ENCODE results near the gene PARVG. TPM values are rescaled to one million over a fixed set of nuclear protein-coding genes. Genes with fewer than 3 reads are reported as not detected.

The PARVG gene
- total and polyA plus RNA-seq, 12 donors, result 0.90 to 16.2 (median 2.1) TPM

DNA sequence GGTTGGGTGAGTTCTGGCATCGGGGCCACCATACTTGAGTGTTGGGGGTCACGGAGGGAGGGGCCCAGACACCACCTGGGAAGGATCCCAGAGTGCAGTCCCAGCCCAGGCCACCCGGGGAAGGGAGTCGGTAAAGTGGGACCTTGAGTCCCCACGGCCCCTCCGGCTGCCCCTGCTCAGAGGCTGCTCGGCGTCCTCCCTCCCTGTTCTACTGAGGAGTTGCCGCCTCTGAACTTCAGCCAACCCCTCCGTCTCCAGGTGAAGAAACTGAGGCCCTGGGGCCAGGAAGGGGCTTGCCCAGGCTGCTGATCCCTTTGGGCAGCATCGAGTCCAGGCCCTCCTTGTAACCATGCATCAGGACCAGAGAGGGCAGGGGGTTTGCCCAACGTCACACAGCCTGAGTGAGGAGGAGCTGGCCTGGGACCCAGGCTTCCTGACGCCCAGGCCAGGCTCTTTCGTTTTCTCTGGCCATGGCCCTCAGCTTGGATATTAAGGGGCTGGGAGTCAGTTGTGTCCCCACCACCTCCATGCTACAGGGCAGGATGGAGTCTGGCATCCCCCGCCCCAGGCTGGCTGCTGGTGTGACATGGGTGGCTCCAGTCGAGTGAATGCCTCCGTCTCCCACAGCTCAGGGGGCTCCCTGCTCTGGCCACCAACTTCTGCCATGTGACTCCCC lies 1.3 kb downstream of the PARVG start:
- peak overlapping the region in 8 of 10 donors; percentile 0 to 96 (median 44) for H3K27ac ChIP-seq
- intact Hi-C loops (cut with DNase I), result loop anchor here in 1 of 10 donors (1.0 kb wide), 1 partner anchor 111 kb away; no protein-coding TSS in a partner anchor
- peaks cover 0 to 64% (median 24%) of the 10 kb centered on the region in 7 donors for H3K27me3 ChIP-seq
- H3K4me3 ChIP-seq, result peak overlapping the region in 8 of 10 donors; percentile 2 to 69 (median 31)
- ATAC-seq (peak in 5 of 8 donors; percentile 6 to 54 (median 28)), DNase-seq (no peak)
- 70 to 78% methylated on average over 17 of the region's 17 CpGs for WGBS, 2 donors
- H3K36me3 ChIP-seq, result peaks cover 0 to 27% (median 0%) of the 10 kb centered on the region in 9 donors
- TF ChIP-seq CTCF (IDR thresholded peaks at IDR 0.05), result no peak
- no peaks in the 10 kb centered on the region for H3K9me3 ChIP-seq
- H3K4me1 ChIP-seq, result peaks cover 0 to 12% (median 0%) of the 10 kb centered on the region in 9 donors

- Histone ChIP-seq H3K9me3 (no peaks in the 10 kb centered on the region), H3K27me3 (peaks cover 0 to 64% (median 24%) of the 10 kb centered on the region in 7 donors), H3K27ac (peak overlapping the region in 5 of 10 donors; percentile 37 to 96 (median 61)), H3K4me3 (peak overlapping the region in 5 of 10 donors; percentile 27 to 69 (median 41)), H3K36me3 (peaks cover 0 to 27% (median 0%) of the 10 kb centered on the region in 9 donors), H3K4me1 (peaks cover 0 to 12% (median 0%) of the 10 kb centered on the region in 9 donors)
- TF ChIP-seq CTCF (IDR thresholded peaks at IDR 0.05), result no peak
- DNase-seq (peak; percentile 34 to 47), ATAC-seq (peak; percentile 50 to 84 (median 76))
- 76 to 78% methylated on average over 17 of the region's 17 CpGs for WGBS, 2 donors
- intact Hi-C loops (cut with DNase I), result no loop called here
Observed at GRCh38 chr22:44182588-44183286, 2.0 kb downstream of the PARVG start.

DNA sequence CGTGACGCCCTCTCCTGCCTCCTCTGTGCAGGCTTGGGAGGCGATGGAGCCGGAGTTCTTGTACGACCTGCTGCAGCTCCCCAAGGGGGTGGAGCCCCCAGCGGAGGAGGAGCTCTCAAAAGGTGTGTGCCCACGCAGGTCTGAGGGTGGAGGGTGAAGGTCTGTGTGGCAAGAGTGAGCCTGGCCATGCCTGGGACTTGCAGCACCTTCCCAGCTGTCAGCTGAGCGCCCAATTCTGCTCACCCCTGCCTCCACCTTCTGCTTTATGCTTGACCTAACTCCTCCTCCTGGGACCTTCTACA lies 2.5 kb downstream of the PARVG start:
- ATAC-seq (no peak), DNase-seq (no peak)
- Histone ChIP-seq H3K36me3 (peaks cover 0 to 27% (median 0%) of the 10 kb centered on the region in 9 donors), H3K4me1 (peaks cover 0 to 12% (median 0%) of the 10 kb centered on the region in 9 donors), H3K9me3 (no peaks in the 10 kb centered on the region), H3K27me3 (peaks cover 0 to 64% (median 24%) of the 10 kb centered on the region in 7 donors), H3K27ac (peak overlapping the region in 1 of 10 donors; percentile 96), H3K4me3 (peak overlapping the region in 1 of 10 donors; percentile 69)
- intact Hi-C loops (cut with DNase I), result no loop called here
- TF ChIP-seq CTCF (IDR thresholded peaks at IDR 0.05), result no peak
- WGBS, 2 donors, result 75 to 77% methylated on average over 8 of the region's 8 CpGs

- 74 to 83% methylated on average over 4 of the region's 4 CpGs for WGBS, 2 donors
- no peak overlapping the region for H3K27ac ChIP-seq
- H3K36me3 ChIP-seq, result peaks cover 0 to 27% (median 0%) of the 10 kb centered on the region in 9 donors
- H3K27me3 ChIP-seq, result peaks cover 0 to 64% (median 24%) of the 10 kb centered on the region in 7 donors
- ATAC-seq (no peak), DNase-seq (no peak)
- no peak overlapping the region for H3K4me3 ChIP-seq
- no peaks in the 10 kb centered on the region for H3K9me3 ChIP-seq
- TF ChIP-seq CTCF (IDR thresholded peaks at IDR 0.05), result no peak
- H3K4me1 ChIP-seq, result peaks cover 0 to 12% (median 0%) of the 10 kb centered on the region in 9 donors
- intact Hi-C loops (cut with DNase I), result no loop called here
Observed at GRCh38 chr22:44184006-44184405, 3.3 kb downstream of the PARVG start.

All from heart right ventricle (tissue), 16 donors.